Upper lobe of left lung (tissue), 4 donors: ENCODE measurements around the gene GTPBP3.

Experiments used
- EP300 ChIP-seq, 4 donors: sonication (generic); formaldehyde crosslinking; IDR thresholded peaks; one replicate each; pipeline ENCODE4 v1.5.1; 2017; ENCODE audit warnings: antibody characterized with exemption in 4 of 4, control low read depth in 2 of 4
- POLR2A ChIP-seq, 4 donors: fragments of 450-650 bp; IDR thresholded peaks; one replicate each; pipeline ENCODE4 v1.5.1; 2016 to 2017; ENCODE audit warnings: antibody characterized with exemption in 4 of 4, mild to moderate bottlenecking in 2 of 4
- TF ChIP-seq, protein P1 (sequence below), 6 experiments: fragments of 450-650 bp in 4 of 6; fragments of 200-600 bp in 2 of 6; sonication (generic) in 2 of 6; IDR thresholded peaks; one replicate each; pipeline ENCODE4 v1.5.1; 2016 to 2019; ENCODE audit warnings: antibody characterized with exemption in 6 of 6

DNA sequence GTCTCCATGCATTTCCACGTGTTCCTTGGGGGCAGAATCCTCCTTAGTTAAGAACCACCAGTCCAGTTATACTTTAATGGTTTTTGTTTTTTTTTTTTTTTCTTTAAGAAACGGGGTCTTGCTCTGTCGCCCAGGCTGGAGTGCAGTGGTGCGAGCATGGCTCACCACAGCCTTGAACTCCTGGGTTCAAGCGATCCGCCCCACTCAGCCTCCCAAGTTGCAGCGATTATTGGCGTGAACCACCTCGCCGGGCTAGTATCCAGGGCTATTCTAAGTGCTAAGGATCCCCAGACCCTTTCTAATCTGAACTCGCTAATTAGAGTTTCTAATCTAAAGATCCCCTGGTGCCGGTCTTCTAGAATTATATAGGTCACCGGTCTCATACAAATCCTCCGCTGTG is 43.7 kb upstream of the GTPBP3 start:
- no peak for TF ChIP-seq EP300 (IDR thresholded peaks at IDR 0.05)
- TF ChIP-seq, protein P1, sequence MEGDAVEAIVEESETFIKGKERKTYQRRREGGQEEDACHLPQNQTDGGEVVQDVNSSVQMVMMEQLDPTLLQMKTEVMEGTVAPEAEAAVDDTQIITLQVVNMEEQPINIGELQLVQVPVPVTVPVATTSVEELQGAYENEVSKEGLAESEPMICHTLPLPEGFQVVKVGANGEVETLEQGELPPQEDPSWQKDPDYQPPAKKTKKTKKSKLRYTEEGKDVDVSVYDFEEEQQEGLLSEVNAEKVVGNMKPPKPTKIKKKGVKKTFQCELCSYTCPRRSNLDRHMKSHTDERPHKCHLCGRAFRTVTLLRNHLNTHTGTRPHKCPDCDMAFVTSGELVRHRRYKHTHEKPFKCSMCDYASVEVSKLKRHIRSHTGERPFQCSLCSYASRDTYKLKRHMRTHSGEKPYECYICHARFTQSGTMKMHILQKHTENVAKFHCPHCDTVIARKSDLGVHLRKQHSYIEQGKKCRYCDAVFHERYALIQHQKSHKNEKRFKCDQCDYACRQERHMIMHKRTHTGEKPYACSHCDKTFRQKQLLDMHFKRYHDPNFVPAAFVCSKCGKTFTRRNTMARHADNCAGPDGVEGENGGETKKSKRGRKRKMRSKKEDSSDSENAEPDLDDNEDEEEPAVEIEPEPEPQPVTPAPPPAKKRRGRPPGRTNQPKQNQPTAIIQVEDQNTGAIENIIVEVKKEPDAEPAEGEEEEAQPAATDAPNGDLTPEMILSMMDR (IDR thresholded peaks at IDR 0.05) = no peak
- no peak for TF ChIP-seq POLR2A (IDR thresholded peaks at IDR 0.05)
